Fibroblast of skin of right quadriceps (primary cell): ENCODE results near the gene TMEM61.

Experiments
- DNase-seq: peaks from one replicate; pipeline ENCODE4 v3.0.0-alpha.2; 2013

Gene TMEM61

DNA sequence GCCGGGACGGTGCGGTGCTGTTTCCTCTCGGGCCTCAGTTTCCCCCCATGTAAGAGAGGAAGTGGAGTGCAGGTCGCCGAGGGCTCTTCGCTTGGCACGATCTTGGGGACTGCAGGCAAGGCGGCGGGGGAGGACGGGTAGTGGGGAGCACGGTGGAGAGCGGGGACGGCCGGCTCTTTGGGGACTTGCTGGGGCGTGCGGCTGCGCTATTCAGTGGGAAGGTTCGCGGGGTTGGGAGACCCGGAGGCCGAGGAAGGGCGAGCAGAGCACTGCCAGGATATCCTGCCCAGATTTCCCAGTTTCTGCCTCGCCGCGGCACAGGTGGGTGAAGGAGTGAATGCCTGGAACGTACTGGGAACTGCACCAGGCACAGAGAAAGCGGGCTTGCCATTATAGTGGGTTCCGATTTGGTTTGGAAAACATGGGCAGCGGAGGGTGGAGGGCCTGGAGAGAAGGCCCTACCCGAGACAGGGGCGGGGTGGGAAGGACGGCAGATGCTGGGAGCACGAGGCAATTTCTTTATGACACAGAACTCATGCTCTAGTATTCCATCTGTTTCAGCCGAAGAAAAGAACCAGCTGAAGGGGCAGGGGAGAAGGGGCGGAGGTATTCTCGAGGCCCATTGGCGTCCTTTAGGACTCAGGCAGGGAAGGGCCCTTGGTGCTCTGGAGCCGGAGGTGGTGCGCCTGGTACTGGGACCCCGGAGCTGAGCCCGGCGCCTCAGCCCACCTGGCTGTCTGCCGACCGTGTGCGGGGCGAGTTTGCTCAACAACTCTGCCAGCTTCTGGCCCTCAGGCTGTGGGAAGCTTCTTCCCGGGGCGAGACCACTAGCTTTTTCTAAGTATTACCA, 59.9 kb downstream of the TMEM61 start:
- DNase-seq, result no peak

DNA sequence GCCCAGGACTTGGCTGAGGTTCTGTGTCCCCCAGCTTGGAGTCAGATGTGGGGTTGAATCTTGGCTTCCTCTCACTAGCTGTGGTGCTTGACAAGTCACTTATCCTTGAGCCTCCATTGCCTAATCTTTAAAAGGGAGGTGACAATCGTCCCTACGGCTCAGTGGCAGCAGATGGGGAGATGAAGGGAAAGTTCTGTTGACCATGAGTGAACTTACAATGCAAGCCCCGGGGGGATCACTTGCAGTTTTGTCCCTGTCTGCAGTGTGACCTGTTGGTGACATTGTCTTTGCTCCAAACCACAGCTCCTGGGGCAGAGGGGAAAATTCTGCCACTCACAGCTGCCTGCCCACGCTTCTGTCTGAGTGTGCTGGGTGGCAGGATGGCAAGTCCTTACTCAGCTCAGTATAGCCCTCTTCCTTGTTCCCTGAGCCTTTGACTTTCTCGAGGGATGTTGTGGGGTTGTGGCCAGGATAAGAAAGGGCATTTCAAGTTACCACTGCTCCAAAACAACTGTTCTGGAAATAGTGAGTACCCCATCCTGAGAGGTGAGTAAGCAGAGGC, 60.6 kb downstream of the TMEM61 start:
- no peak for DNase-seq

DNA sequence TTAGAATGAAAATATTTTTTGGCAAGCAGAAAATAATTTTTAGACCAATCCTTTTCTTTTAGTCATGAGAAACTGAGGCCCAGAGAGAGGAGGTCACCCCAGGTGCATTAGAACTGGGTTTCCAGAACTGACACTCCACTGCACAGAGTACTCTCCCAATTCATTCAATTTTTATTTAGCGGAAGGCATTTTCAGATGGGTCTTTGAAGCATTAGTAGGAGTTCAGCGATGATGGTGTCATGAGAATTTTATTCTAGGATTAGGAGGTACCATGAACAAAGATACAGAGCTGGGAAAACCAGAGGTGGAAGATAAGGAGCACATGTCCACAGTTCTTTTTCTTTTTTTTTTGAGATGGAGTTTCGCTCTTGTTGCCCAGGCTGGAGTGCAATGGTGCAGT, 61.2 kb downstream of the TMEM61 start:
- DNase-seq, result no peak
